ENCODE measurements around the gene RAB3IL1.

Gene RAB3IL1

DNA sequence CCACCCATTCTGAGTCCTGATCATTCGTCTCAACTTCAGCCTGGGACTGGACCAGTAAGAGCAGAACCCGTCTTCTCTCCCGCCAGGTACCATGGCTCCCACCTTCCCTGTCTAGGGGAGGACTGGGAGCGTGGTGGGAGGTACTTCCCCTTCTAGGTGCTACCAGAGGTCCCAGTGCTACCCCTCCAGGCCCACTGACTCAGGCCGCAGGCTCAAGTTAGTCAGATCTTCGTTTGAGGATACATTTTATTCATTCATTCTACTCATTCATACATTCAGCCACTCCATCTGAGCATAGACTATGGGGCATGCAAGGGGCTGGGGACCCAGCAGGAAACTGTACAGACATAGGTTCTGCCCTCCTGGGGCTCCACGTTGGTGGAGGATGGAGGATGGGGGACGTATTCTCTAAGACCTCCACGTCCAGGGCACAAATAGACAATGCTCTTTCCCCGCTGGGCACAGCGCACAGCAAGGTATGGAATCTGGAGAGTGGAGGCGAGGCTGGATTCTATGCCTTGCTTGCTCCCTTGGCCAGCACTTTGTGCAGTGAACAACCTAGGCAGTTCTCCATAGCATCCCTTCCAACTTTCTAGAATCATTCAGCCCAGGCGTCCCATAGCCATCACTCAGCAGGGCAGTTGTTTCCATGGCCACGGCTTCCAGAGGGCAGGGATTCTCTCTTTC, 1.0 kb upstream of the RAB3IL1 start:
- no peak for DNase-seq

DNA sequence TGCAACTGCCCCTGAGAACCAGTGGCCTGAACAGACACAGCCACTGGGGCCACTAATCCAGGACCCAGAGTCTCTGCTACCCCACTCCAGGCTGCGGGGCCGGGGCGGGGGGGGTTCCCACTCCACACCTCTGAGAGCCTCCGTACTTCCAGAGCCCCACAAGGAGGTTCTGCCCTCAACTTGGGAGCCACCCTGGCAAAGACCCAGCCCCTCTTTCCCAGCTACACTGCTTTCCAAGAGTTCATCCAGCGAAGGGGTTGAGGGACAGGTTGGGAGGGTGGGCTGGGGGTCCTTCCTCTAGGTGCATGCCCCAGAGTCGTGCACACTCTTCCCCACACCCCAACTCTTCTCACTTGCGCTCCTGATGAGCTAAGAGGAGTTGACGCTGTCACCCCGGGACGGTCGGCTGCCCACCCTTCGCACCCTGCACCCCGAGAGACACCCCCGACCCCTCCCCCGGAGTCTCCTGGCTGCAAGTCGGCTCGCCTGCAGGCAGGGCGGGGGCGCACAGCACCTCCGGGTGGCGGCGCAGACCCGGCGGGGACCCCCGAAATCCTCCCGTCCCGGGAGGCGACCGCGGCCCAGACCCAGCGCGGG, 531 bp downstream of the RAB3IL1 start:
- DNase-seq, result no peak

DNA sequence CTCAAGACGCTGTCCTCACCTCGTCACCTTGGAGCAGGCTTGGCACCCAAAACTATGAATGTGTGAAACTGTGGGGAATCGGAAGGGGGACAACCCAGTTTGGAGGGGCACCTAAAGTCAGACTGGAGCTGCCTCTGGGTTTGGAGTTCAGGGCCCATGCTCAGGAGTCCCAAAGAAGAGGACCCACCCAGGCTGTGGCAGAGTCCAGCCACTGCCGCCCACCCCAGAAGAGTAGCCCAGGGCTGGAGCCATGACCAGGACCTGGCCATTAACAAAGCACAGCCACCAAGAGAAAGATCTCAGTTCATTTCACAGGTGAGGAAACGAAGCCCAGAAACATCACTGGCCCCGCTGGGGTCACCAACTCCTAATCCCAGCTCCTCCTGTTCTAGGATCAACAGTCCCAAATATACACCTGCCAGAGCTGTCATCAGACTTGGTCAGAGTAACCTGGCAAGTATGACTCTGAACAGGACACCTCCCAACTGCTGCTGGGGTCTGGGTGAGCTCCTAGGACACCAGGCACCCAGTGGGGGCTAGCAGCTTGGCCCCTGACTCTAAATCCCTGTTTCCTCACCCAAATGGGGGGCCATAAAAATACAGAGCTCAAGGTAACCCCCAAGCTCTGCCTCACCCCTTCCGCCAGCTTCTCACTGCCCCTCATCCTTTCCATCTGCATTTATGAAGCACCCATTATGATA, 2.7 kb downstream of the RAB3IL1 start:
- DNase-seq, result no peak

DNA sequence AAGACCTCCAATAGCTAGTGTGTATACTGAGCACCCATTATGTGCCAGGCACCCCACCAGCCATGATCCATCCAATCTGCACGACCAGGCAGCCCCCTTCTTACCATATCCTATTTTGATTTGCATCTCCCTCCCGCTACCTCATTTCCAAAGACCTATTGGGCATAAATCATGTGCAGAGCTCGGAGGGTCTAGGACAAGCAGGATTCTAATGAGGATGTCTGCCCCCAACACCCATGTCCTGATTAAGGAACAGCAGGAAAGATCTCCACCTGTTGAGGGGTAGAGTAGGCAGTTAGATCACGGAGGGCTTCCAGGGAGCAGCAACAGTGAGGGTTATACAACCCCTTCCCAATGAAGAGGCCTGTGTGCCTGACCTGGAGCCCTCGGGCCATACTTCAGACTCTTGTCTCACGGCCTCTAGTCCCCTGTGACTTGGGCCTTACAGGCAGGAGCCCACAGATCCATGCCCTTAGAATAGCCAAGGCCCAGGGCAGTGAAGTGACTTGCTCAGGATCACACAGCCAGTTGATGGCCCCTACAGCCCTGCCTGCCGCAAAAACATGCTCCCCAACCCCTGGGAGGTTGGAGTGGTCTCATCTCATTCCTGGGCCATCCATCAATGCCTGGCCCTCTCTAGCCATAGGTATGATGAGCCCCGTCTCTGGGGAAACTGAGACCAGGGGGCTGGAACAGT, 3.5 kb downstream of the RAB3IL1 start:
- no peak for DNase-seq

DNA sequence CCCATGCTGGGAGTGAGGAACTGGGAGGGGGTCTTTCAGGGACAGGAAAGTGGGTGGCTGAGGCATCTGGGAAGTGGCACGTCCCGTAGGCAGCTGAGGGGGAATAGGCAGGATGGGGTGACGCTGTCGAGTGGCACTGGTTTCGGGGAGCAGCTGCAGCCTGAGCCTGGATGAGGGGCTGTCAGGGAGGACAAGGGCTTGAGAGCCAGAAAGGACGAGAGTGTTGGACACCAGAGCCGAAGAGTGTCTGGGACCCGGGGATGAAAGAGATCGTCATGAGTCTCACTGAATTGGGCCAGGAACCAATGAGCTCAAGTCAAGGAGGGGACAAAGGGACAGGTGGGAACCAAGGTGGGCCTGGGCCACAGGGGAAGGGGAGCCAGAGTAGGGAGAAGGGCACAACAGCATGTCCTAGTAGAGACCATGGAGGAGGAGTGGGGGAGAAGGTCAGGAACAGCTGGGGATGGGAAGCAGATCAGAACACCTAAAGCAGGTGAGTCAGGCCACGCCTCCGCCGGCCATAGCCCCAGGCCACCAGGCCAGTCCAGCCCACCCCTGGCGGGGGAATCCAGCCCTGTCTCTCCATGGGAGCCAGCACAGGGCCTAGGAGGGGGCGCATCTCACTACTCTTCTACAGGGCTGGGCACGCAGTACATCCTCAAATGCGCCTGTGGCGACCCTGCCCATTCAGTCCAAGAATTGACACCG, 4.2 kb downstream of the RAB3IL1 start:
- no peak for DNase-seq

DNA sequence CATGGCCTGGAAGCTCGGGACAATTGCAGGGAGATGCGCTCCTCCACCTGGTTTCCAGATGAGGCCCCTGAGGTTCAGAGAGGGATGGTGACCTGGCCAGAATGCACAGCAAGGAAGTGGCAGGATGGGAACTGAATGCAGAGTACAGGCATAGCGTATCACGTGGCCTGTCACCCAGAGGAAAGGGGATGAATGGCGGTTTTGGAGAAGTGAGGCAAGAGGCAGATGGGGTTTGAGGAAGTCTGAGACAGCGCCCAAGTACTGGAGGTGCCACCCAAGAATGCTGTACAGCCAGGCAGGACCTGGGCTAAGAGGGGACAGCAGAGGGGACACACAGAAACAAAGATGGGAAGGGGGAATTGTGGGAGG, 4.9 kb downstream of the RAB3IL1 start:
- no peak for DNase-seq

DNA sequence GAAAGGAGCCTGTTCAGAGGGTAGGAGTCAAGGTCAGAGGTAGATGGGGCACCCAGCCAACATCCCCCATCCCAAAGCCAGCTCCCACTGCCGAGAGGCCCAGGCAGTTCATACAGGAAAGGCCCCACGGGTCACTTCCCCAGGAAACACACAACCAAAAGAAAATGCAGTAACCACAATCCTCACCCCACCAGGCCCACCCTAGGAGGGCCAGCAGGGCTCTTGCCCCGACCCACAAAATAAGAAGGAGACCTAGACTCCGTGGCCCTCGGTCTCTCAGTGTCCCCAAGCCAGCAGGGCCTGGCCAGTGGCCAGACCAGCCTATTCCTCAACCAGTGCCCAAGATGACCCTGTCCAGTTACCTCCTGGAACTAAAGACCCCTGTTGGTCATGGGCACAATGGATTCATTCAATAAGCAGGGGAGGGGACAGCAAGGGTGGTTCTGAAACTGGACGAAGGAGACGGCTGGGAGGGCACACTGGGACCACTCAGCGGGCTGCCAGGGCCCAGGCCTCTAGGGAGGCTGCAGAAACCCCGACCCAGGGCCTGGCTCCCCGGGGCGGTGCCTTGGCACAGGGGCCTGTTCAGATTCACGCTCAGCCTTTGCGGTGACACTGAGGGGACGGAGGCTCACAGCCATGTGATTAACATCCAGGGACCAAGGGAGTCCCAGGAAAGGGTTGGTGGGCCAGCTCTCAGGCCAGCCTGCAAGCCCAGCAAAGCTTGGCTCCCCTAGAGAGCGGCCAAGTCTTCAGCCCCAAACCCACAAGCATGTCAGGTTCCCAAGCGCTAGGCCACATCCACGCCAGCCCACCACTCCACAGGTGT, 5.5 kb downstream of the RAB3IL1 start:
- DNase-seq, result no peak

DNA sequence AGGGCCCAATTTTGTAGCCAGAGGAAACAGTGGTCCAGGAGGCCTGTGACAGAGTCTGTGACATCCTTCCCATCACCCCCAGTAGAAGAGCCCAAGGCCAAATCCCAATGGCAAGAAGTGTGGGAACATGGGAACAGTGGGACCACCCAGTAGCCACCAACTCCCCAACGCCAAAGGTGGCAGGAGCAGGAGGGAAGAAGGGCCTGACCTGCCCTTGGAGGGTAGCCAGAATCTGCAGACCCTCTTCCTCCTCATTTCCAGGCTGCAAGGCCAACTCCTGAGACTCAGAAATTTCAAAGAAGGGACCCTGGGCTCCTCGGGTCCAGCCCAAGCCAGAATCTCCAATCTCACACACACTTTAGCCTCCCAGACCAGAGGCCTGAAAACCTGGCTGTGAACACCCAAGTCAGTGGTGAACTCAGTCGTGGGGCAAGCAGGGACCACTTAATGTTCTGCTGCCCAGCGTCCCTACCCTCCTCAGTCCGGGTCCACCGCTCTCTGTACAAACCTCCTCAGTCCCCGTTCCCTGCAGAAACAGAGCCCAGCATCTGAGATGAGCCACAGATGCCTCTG, 6.2 kb downstream of the RAB3IL1 start:
- no peak for DNase-seq

DNA sequence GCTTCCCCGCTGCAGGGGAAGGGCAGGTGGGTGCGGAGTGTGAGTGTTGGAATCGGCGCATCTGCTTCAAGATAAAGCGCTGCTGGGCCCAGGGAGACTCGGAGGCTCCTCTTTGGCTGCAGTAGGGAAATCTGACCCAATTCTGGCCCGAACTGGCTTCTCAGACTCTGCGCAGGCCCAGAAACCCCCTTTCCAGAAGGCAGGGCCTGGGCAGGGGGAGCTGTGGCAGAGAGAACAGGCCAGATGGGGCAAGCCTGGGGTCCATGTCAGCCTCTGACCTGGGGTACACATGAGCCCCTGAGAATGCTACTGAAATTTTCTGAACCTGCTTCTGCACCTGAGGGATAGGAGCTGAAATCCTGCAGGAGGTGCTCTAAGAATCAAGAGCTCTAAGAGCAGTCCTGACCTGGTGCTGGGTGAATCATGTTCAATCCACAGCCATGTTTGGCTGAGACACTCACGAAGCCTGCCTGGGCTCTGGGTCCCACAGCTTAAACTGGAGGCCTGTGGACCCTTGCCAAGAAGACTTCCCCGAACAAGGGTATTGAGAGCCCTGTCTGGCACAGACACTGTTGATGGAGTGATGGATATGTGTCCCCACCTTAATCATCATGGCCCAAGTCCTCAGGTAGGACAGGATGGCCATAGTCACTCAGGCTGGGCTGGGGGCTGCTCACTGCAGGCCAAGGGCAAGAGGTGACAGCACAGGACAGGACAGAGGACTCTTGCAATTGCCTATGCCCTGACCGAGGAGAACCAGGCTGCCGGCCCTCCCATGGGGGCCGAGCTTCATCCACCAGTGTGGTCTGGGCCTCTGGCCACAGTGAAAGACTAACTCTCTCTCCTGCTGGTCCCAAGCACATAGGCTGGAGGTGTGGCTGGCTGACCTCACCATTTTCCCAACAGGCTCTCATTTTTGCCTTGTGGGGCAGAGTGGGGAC, 6.9 kb downstream of the RAB3IL1 start:
- DNase-seq, result no peak

DNA sequence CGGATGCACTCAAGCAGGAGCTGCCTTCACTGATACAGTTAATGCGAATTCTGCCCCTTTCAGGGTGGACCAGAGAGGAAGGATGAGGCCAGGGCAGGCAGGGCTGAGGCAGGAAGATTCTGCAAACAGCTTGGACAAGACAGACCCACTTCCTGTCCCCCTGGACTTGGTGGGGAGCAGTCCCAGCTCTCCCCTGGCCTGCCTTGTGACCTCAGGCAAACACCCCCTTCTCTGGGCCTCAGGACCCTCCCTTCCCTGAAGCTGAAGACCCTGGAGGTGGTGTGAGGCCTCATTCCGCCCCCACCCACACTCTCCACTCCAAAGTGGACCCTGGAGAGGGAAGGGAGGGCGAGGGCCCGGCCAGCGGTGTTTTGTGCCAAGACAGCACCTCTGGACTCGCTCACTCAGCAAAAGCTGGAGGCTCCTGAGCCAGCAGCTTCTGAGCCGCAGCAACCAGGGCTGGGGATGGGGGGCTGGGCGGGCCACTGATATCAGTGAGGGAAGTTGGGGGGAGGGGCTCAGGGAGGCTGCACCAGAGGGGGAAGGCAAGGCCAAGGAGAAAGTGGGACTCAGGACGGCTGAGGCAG, 8.5 kb downstream of the RAB3IL1 start:
- no peak for DNase-seq

DNA sequence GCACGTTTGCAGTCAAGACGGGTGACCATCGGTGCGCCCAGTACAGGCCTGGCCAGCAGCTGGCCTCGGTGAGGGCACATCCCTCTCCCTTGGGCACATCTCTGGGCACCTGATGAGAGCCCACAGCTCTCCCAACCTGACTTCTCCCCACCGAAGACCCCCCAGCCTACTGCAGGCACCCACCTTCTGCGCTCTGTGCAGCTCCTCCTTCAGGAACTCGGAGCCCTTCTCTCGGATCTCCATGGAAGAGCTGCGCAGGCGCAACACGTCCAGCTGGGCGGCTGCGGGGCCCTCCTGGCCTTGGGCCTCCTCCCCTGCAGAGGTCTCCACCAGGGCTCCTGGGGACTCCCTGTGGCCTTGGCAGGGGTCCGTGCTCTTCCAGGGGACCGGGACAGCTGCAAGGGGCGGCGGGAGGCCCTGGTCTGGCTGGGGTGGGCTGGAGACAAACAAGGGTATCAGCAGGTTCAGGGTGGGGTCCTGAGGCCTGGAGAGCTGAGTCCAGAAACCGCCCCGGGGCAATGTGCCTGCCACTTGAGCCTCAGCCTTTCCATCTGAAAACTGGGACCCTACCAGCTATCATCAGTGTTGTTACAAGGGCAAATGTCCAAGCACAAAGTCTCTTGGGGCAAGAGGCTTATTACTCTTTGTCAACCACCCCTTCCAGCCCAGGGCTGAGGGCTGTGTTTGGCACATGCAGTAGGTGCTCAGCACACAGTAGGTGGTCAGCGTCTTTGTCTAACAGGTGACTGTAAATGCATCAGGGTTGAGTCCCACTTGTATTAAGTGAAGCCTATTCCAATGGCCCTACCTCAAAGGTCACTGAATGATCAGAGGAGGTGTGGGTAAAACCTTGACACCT, 9.3 kb downstream of the RAB3IL1 start:
- DNase-seq, result no peak

DNA sequence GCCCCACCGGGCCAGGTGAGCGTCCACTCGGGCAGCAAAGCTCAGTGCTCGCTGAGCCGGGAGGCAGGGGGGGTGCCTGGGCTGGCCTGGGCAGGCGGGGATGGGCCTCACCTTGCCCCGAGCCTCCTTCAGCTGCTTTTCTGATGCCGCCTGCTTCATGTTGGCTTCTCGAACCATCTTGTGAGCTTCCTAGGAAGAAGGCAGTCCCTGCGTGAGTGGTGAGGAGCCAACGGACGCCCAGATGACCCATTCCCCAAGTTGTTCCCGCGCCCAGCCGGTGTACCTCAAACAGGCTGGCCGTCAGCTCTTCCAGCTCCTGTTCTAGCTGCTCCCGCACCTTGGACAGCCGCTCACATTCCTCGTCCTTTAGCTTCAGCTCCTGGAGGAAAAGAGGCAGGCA, 10.1 kb downstream of the RAB3IL1 start:
- DNase-seq, result no peak

DNA sequence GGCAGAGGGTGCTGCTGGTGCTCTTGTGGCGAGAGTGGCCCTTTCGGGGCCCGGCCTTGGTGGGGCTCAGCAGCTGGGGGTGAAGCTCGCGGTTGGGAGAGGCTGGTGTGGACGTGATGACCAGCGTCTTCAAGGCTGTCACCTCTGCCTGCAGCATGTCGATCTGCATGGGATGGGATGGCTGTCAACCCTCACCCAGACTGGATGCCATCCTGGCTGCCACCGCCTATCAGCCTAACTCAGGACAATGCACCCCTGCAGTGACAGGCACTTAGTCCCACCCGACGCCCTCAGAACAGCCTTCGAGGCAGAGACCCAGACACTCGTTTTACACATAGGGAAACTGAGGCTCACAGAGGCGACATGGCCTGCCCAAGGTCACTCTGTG, 10.8 kb downstream of the RAB3IL1 start:
- DNase-seq, result no peak

DNA sequence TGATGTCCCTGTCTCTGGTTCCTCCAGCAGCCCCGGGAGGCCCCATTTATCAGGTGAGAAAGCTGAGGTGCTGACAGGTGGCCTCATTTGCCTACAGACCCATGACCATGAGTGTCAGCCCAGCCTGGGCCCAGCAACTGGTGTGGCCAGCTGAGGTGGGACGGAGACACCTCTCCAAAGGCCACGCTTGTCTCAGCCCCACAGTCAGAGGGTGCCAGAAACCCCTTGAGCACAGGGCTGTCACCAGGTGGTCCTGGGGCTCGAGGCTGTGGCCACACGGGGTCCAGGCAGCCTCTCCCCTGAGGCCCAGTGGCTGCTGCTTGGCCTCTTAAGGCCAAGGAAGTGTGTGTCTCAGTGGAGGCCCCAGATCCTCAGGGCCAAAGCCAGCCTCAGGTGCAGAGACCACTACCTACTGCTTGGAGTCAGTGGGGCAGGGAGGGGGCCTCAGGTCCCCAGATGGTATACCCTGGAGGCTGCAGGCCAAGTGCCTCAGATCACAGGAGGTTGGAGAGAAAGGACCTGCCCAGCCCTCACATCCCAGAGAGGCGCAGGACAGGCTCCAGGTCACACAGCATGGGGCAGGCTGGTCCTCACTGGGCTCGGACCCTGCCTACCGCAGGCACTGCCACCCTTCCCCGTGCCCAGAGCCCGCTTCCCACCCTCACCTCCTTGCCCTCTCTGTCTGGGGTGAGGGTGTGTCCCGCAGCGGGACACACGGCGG, 11.4 kb downstream of the RAB3IL1 start:
- DNase-seq, result no peak

DNA sequence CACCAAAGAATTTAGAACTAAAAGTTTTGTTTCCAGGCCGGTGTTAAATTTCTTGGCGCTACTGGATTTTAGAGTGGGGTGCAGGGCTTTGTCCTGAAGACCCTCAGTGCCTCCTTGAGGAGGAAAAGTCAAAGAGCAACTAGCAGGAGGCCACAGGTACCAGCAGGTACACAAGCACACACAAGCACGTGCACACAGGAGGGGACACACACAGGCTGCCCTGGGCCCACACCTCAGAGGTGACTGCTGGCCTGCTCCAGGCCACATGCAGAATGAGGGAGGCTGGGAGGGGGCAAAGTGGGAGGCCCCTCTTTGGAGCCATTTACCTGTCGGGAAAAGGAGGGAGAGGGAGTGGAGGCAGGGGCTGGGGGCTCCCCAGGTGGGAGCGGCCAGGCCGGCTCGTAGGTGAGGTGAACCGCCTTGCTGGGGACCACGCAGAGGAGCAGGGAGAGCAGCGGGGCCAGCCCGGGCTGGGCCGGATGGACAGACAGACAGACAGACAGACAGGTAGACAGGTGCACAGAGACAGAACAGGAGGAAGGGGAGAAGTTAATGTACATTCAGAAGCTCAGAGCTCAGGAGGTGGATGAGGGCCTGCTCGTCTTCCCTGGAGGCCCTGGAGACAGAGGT, 12.2 kb downstream of the RAB3IL1 start:
- no peak for DNase-seq

DNA sequence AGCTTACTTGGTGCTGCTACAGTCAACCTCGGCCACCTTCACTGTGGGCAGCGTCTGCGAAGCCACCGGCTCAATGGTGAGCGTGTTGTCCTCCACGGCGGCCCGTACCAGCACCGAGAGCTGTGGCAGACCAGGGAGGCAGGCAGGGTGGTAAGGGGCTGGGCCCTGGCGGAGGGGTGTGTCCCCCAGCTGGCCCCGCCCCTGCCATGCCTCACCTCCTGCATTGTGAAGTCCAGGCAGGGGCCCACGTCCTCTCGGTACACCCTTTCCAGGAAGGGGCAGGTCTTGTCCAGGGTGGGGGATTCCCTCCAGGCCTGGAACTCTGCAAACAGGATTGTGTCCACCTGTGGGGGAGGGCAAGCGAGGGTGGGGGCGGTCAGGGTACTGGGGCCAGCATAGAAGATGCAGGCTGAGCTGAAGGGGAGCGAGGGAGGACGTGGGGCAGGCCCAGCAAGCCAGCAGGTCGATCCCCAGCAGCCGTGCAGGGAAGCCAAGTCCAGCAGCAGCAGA, 12.8 kb downstream of the RAB3IL1 start:
- DNase-seq, result no peak

DNA sequence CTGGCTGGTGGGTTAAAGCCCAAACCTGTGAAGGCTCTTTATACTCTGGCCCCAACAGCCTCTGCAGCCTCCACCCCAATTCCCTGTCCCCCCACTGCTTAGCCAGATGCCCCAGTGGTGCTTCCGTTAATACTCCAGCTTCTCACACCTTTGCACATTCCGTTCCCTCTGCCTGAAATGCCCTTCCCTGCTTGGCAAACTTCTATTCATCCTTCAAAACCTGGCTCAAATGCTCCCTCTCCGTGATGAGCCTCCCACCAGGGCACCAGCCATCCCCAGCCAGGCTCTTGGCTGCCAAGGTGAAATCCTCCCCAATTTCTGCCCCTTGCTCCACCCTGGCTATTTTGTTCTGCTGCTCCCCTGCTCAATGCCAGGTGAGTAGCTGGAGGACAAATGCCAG, 13.5 kb downstream of the RAB3IL1 start:
- DNase-seq, result no peak

DNA sequence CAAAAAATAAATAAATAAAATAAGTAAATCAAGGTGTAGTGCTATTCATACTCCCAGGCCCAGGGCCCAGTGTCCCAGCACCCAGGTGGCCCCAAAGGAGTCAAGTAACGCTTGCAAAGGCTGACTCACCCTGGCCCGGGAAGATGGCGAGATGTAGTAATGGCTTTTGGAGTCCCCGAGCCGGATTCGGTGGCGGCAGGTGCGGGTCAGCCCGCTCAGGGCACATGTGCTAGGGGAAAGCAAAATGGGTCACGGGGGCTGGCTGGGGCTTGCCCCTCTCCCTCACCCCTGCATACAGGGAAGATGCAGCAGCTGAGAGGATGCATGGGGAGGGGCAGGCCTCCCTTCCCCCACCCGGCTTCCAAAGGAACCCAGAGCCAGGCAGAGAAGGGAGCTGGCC, 15.1 kb downstream of the RAB3IL1 start:
- DNase-seq, result no peak

Measured in NCI-H2029 treated with DMSO at 0.1 percent for 48 hours (cell line).